OCI-LY1 (cell line): Measurements from ENCODE around the gene MIGA1.
"Not testable (repeated sequence)": the region's sequence is repeated elsewhere in the genome, so short reads cannot be mapped to it uniquely, and the experiment has no call there.

ENCODE experiments used
- H2AFZ ChIP-seq: fragments of 200-600 bp; sonication (generic), shearing (Covaris generic); 2 replicates; pipeline ENCODE4 v1.6.0; 2014; ENCODE audit warnings: antibody characterized with exemption, mild to moderate bottlenecking, low read length
- H3F3A ChIP-seq: fragments of 200-600 bp; sonication (generic), shearing (Covaris generic); 2 replicates; pipeline ENCODE4 v1.6.0; 2014; ENCODE audit warnings: mild to moderate bottlenecking, antibody characterized with exemption, low read length, moderate library complexity; ENCODE audit not compliant: insufficient read depth
- H3K27ac ChIP-seq: fragments of 200-600 bp; sonication (generic); 2 replicates; pipeline ENCODE4 v1.5.1; 2014; ENCODE audit warnings: low read length, mixed run types, mild to moderate bottlenecking, low read depth; ENCODE audit not compliant: poor library complexity, severe bottlenecking
- H3K27me3 ChIP-seq: fragments of 200-600 bp; sonication (generic); 2 replicates; pipeline ENCODE4 v1.6.0; 2014; ENCODE audit warnings: antibody characterized with exemption, mild to moderate bottlenecking, low read length, moderate library complexity; ENCODE audit not compliant: insufficient read depth
- H3K36me3 ChIP-seq: fragments of 200-600 bp; sonication (generic); 2 replicates; pipeline ENCODE4 v1.6.1; 2014; ENCODE audit warnings: mild to moderate bottlenecking, antibody characterized with exemption, low read length, moderate library complexity, mixed read lengths; ENCODE audit not compliant: insufficient read depth
- H3K4me1 ChIP-seq: fragments of 200-600 bp; sonication (generic); 2 replicates; pipeline ENCODE4 v1.5.1; 2014; ENCODE audit warnings: mild to moderate bottlenecking, low read length, moderate library complexity; ENCODE audit not compliant: insufficient read depth, severe bottlenecking
- H3K4me2 ChIP-seq: fragments of 200-600 bp; sonication (generic), shearing (Covaris generic); 2 replicates; pipeline ENCODE4 v1.6.1; 2014; ENCODE audit warnings: low read length
- H3K4me3 ChIP-seq: fragments of 200-600 bp; sonication (generic); 2 replicates; pipeline ENCODE4 v1.5.1; 2014; ENCODE audit warnings: low read length, low read depth, mild to moderate bottlenecking, mixed read lengths; ENCODE audit not compliant: poor library complexity, severe bottlenecking
- H3K79me2 ChIP-seq: fragments of 200-600 bp; shearing (Covaris generic); 2 replicates; pipeline ENCODE4 v1.6.1; 2016; ENCODE audit warnings: mixed run types, low read length, mixed read lengths; ENCODE audit not compliant: insufficient read depth
- H3K9ac ChIP-seq: fragments of 200-600 bp; sonication (generic), shearing (Covaris generic); 2 replicates; pipeline ENCODE4 v1.6.1; 2014; ENCODE audit warnings: mild to moderate bottlenecking, low read length, mixed read lengths
- H3K9me2 ChIP-seq: fragments of 200-600 bp; sonication (generic), shearing (Covaris generic); 2 replicates; pipeline ENCODE4 v1.6.1; 2014; ENCODE audit warnings: low read depth, mild to moderate bottlenecking, low read length, mixed read lengths
- H3K9me3 ChIP-seq: fragments of 200-600 bp; shearing (Covaris generic); 2 replicates; pipeline ENCODE4 v1.6.1; 2014; ENCODE audit warnings: low read length, mixed read lengths
- H4K20me1 ChIP-seq: fragments of 200-600 bp; sonication (generic), shearing (Covaris generic); 2 replicates; pipeline ENCODE4 v1.6.0; 2016; ENCODE audit warnings: mild to moderate bottlenecking, low read length; ENCODE audit not compliant: insufficient read depth
- CTCF ChIP-seq: fragments of 200-600 bp; sonication (generic), shearing (Covaris generic); IDR thresholded peaks from 2 replicates; pipeline ENCODE4 v1.5.1; 2017; ENCODE audit warnings: mild to moderate bottlenecking, antibody characterized with exemption, low read length, moderate library complexity, mixed read lengths
- EZH2 ChIP-seq: fragments of 200-600 bp; sonication (generic), shearing (Covaris generic); IDR thresholded peaks from 2 replicates; pipeline ENCODE4 v1.8.0; 2017; ENCODE audit warnings: borderline replicate concordance, mixed run types, mild to moderate bottlenecking, antibody characterized with exemption, low read length, moderate library complexity, mixed read lengths

The MIGA1 gene

GRCh38 chr1:77741316-77741715, 38.1 kb upstream of the MIGA1 start:
- no peak overlapping the region for H3K4me2 ChIP-seq
- no peaks in the 10 kb centered on the region for H4K20me1 ChIP-seq
- H3K27me3 ChIP-seq, result no peaks in the 10 kb centered on the region
- no peak overlapping the region for H3K4me3 ChIP-seq
- no peak overlapping the region for H3K9ac ChIP-seq
- TF ChIP-seq CTCF, result no peak
- TF ChIP-seq EZH2, result no peak
- no peaks in the 10 kb centered on the region for H3K9me3 ChIP-seq
- peaks cover 19% of the 10 kb centered on the region for H3K79me2 ChIP-seq
- H3K27ac ChIP-seq, result no peak overlapping the region
- no peaks in the 10 kb centered on the region for H3F3A ChIP-seq
- peaks cover 17% of the 10 kb centered on the region; the same call in 1 of the 2 replicates for H3K36me3 ChIP-seq
- H3K4me1 ChIP-seq, result no peaks in the 10 kb centered on the region
- H2AFZ ChIP-seq, result no peak overlapping the region
- no peaks in the 10 kb centered on the region for H3K9me2 ChIP-seq

GRCh38 chr1:77742011-77742555, 37.4 kb upstream of the MIGA1 start:
- Histone ChIP-seq H3K9me3 (no peaks in the 10 kb centered on the region), H3K4me3 (no peak overlapping the region), H3K9me2 (no peaks in the 10 kb centered on the region), H3F3A (no peaks in the 10 kb centered on the region), H2AFZ (no peak overlapping the region), H3K36me3 (peaks cover 17% of the 10 kb centered on the region; the same call in 1 of the 2 replicates), H3K4me1 (no peaks in the 10 kb centered on the region), H3K27ac (no peak overlapping the region), H3K79me2 (peaks cover 23% of the 10 kb centered on the region), H4K20me1 (no peaks in the 10 kb centered on the region), H3K9ac (no peak overlapping the region), H3K4me2 (no peak overlapping the region), H3K27me3 (no peaks in the 10 kb centered on the region)
- no peak for TF ChIP-seq CTCF
- TF ChIP-seq EZH2, result no peak

- peaks cover 45% of the 10 kb centered on the region for H3K79me2 ChIP-seq
- no peaks in the 10 kb centered on the region for H4K20me1 ChIP-seq
- H3K36me3 ChIP-seq, result peaks cover 4% of the 10 kb centered on the region; the same call in 1 of the 2 replicates
- no peak overlapping the region for H3K4me2 ChIP-seq
- no peaks in the 10 kb centered on the region for H3F3A ChIP-seq
- no peaks in the 10 kb centered on the region for H3K9me3 ChIP-seq
- no peaks in the 10 kb centered on the region for H3K4me1 ChIP-seq
- H3K27me3 ChIP-seq, result no peaks in the 10 kb centered on the region
- no peak overlapping the region for H3K4me3 ChIP-seq
- no peak overlapping the region for H3K9ac ChIP-seq
- no peak overlapping the region for H2AFZ ChIP-seq
- no peak for TF ChIP-seq EZH2
- TF ChIP-seq CTCF, result no peak
- no peaks in the 10 kb centered on the region for H3K9me2 ChIP-seq
- H3K27ac ChIP-seq, result no peak overlapping the region
These were observed 34.9 kb upstream of the MIGA1 start for GRCh38 chr1:77744576-77744975.

- not testable (repeated sequence) for H3K27me3 ChIP-seq, H3K27ac ChIP-seq, H3K9me2 ChIP-seq, H2AFZ ChIP-seq, H4K20me1 ChIP-seq, H3K4me3 ChIP-seq, H3K4me1 ChIP-seq, H3K9ac ChIP-seq, H3K9me3 ChIP-seq, H3K4me2 ChIP-seq, H3F3A ChIP-seq, H3K36me3 ChIP-seq
- peaks cover 70% of the 10 kb centered on the region for H3K79me2 ChIP-seq
These were observed 30.0 kb upstream of the MIGA1 start for GRCh38 chr1:77749489-77749888.
